Suprapubic skin (tissue), 4 donors: ENCODE measurements around the gene LNPEP. TPM values are rescaled to one million over a fixed set of nuclear protein-coding genes. Genes with fewer than 3 reads are reported as not detected.

ENCODE experiments used
- DNase-seq, 2 donors: peaks; one replicate each; pipeline ENCODE4 v3.0.0-alpha.2; 2019; ENCODE audit warnings: low spot score in 2 of 2
- H3K27ac ChIP-seq: fragments of 200-600 bp; sonication (generic); one replicate; pipeline ENCODE4 v1.5.1; 2019
- H3K27me3 ChIP-seq: fragments of 200-600 bp; sonication (generic); one replicate; pipeline ENCODE4 v1.5.1; 2019
- H3K36me3 ChIP-seq: fragments of 200-600 bp; sonication (generic); one replicate; pipeline ENCODE4 v1.5.1; 2019
- H3K4me1 ChIP-seq: fragments of 200-600 bp; sonication (generic); one replicate; pipeline ENCODE4 v1.5.1; 2019
- H3K4me3 ChIP-seq: fragments of 200-600 bp; sonication (generic); one replicate; pipeline ENCODE4 v1.5.1; 2019; ENCODE audit warnings: mild to moderate bottlenecking
- H3K9me3 ChIP-seq: fragments of 200-600 bp; sonication (generic); one replicate; pipeline ENCODE4 v1.5.1; 2019
- EP300 ChIP-seq: sonication (generic); formaldehyde crosslinking; IDR thresholded peaks from one replicate; pipeline ENCODE4 v1.6.1; 2017; ENCODE audit warnings: antibody characterized with exemption
- POLR2A ChIP-seq, 2 donors: fragments of 450-650 bp; IDR thresholded peaks; one replicate each; pipeline ENCODE4 v1.6.1; 2017; ENCODE audit warnings: antibody characterized with exemption in 2 of 2, mild to moderate bottlenecking in 2 of 2, moderate library complexity in 2 of 2
- POLR2AphosphoS5 ChIP-seq, 3 donors: sonication (generic); formaldehyde crosslinking; IDR thresholded peaks; one replicate each; pipeline ENCODE4 v1.6.1; 2017; ENCODE audit warnings: antibody characterized with exemption in 3 of 3
- WGBS: methylation state at CpG from one replicate; pipeline ENCODE4 v1.1.5; 2018; 5-methylcytosine and 5-hydroxymethylcytosine counted together
- total RNA-seq, 4 donors: library from RNA; depleted of rRNA; stranded (reverse); fragments of >200 nt; gene quantifications; one replicate each; pipeline ENCODE4 v1.1.0, GENCODE V29; 2016
- TF ChIP-seq, protein P1 (sequence below), 2 donors: fragments of 200-600 bp in 1 of 2; fragments of 450-650 bp in 1 of 2; sonication (generic) in 1 of 2; IDR thresholded peaks; one replicate each; pipeline ENCODE4 v1.5.1; 2016 to 2019; ENCODE audit warnings: antibody characterized with exemption in 2 of 2, mild to moderate bottlenecking in 1 of 2, moderate library complexity in 1 of 2

LNPEP gene
- total RNA-seq, 4 donors from 2014 or later: 43.7 to 107 (median 69.9) TPM

- H3K36me3 ChIP-seq: peaks cover 20% of the 10 kb centered on the region
- 94% methylated on average over 4 of the region's 4 CpGs for WGBS
- H3K27me3 ChIP-seq: no peaks in the 10 kb centered on the region
- TF ChIP-seq, protein P1, sequence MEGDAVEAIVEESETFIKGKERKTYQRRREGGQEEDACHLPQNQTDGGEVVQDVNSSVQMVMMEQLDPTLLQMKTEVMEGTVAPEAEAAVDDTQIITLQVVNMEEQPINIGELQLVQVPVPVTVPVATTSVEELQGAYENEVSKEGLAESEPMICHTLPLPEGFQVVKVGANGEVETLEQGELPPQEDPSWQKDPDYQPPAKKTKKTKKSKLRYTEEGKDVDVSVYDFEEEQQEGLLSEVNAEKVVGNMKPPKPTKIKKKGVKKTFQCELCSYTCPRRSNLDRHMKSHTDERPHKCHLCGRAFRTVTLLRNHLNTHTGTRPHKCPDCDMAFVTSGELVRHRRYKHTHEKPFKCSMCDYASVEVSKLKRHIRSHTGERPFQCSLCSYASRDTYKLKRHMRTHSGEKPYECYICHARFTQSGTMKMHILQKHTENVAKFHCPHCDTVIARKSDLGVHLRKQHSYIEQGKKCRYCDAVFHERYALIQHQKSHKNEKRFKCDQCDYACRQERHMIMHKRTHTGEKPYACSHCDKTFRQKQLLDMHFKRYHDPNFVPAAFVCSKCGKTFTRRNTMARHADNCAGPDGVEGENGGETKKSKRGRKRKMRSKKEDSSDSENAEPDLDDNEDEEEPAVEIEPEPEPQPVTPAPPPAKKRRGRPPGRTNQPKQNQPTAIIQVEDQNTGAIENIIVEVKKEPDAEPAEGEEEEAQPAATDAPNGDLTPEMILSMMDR (IDR thresholded peaks at IDR 0.05): no peak
- no peak for TF ChIP-seq POLR2A (IDR thresholded peaks at IDR 0.05)
- TF ChIP-seq EP300: no peak
- TF ChIP-seq POLR2AphosphoS5 (IDR thresholded peaks at IDR 0.05): no peak
- H3K27ac ChIP-seq: no peak overlapping the region
- DNase-seq: no peak
- H3K4me1 ChIP-seq: no peaks in the 10 kb centered on the region
- H3K4me3 ChIP-seq: no peak overlapping the region
- no peaks in the 10 kb centered on the region for H3K9me3 ChIP-seq
These were observed 26.9 kb upstream of the LNPEP start for GRCh38 chr5:96909003-96909402.

- Histone ChIP-seq H3K9me3 (no peaks in the 10 kb centered on the region), H3K4me1 (no peaks in the 10 kb centered on the region), H3K36me3 (peaks cover 18% of the 10 kb centered on the region), H3K4me3 (no peak overlapping the region), H3K27ac (no peak overlapping the region), H3K27me3 (no peaks in the 10 kb centered on the region)
- no peak for DNase-seq
- 95% methylated on average over 4 of the region's 4 CpGs for WGBS
- TF ChIP-seq, protein P1 (IDR thresholded peaks at IDR 0.05): no peak
- TF ChIP-seq POLR2AphosphoS5 (IDR thresholded peaks at IDR 0.05): no peak
- TF ChIP-seq EP300: no peak
- no peak for TF ChIP-seq POLR2A (IDR thresholded peaks at IDR 0.05)
These were observed 26.4 kb upstream of the LNPEP start for GRCh38 chr5:96909435-96909834.

GRCh38 chr5:96911139-96911538, 24.7 kb upstream of the LNPEP start:
- H3K27me3 ChIP-seq: no peaks in the 10 kb centered on the region
- TF ChIP-seq POLR2AphosphoS5 (IDR thresholded peaks at IDR 0.05) (no peak), POLR2A (IDR thresholded peaks at IDR 0.05) (no peak), EP300 (no peak)
- TF ChIP-seq, protein P1 (IDR thresholded peaks at IDR 0.05): no peak
- H3K9me3 ChIP-seq: no peaks in the 10 kb centered on the region
- no peak for DNase-seq
- H3K27ac ChIP-seq: no peak overlapping the region
- H3K4me1 ChIP-seq: no peaks in the 10 kb centered on the region
- 93% methylated on average over 2 of the region's 2 CpGs for WGBS
- no peak overlapping the region for H3K4me3 ChIP-seq
- H3K36me3 ChIP-seq: peaks cover 19% of the 10 kb centered on the region

- Histone ChIP-seq H3K36me3 (peaks cover 19% of the 10 kb centered on the region), H3K4me3 (no peak overlapping the region), H3K9me3 (no peaks in the 10 kb centered on the region), H3K27me3 (no peaks in the 10 kb centered on the region), H3K27ac (no peak overlapping the region), H3K4me1 (no peaks in the 10 kb centered on the region)
- TF ChIP-seq, protein P1 (IDR thresholded peaks at IDR 0.05): no peak
- TF ChIP-seq POLR2AphosphoS5 (IDR thresholded peaks at IDR 0.05) (no peak), EP300 (no peak), POLR2A (IDR thresholded peaks at IDR 0.05) (no peak)
- no peak for DNase-seq
- WGBS: 75% methylated on average over 2 of the region's 2 CpGs
These were observed 22.6 kb upstream of the LNPEP start for GRCh38 chr5:96913233-96913632.

- WGBS: 96% methylated on average over 4 of the region's 4 CpGs
- H3K4me3 ChIP-seq: no peak overlapping the region
- peaks cover 3% of the 10 kb centered on the region for H3K36me3 ChIP-seq
- peaks cover 11% of the 10 kb centered on the region for H3K4me1 ChIP-seq
- H3K27me3 ChIP-seq: no peaks in the 10 kb centered on the region
- H3K9me3 ChIP-seq: no peaks in the 10 kb centered on the region
- no peak for DNase-seq
- no peak for TF ChIP-seq POLR2AphosphoS5 (IDR thresholded peaks at IDR 0.05)
- no peak for TF ChIP-seq POLR2A (IDR thresholded peaks at IDR 0.05)
- TF ChIP-seq, protein P1 (IDR thresholded peaks at IDR 0.05): no peak
- no peak for TF ChIP-seq EP300
- no peak overlapping the region for H3K27ac ChIP-seq
These were observed 16.1 kb upstream of the LNPEP start for GRCh38 chr5:96919754-96920197.
